BJ (cell line): ENCODE results near the gene ST7. TPM values are rescaled to one million over a fixed set of nuclear protein-coding genes. Genes with fewer than 3 reads are reported as not detected.

Source experiments
- CTCF ChIA-PET: fragments of 350-600 bp; formaldehyde crosslinking; extraction: SDS; loops from one replicate; lab custom pipeline; 2021; ENCODE audit warnings: antibody characterized with exemption, inconsistent platforms; lab: Yijun Ruan, JAX
- POLR2A ChIA-PET: fragments of 300-600 bp; sonication (Branson Sonifier 250); formaldehyde crosslinking; extraction: SDS; loops from one replicate; lab custom pipeline; 2021; ENCODE audit warnings: antibody characterized with exemption; lab: Charles Lee
- DNase-seq: peaks from one replicate; pipeline ENCODE4 v3.0.0-alpha.2; 2011; ENCODE audit warnings: low read depth
- H3K27me3 ChIP-seq: 2 replicates; pipeline ENCODE4 v1.6.0; 2011; ENCODE audit warnings: low read length; ENCODE audit not compliant: control insufficient read depth, insufficient read depth
- H3K36me3 ChIP-seq: 2 replicates; pipeline ENCODE4 v1.5.1; 2011; ENCODE audit warnings: low read length; ENCODE audit not compliant: control insufficient read depth, insufficient read depth
- H3K4me3 ChIP-seq: 2 replicates; pipeline ENCODE4 v1.5.1; 2011; ENCODE audit warnings: low read depth, mild to moderate bottlenecking, control low read depth, low read length
- polyA plus RNA-seq: library from polyadenylated mRNA; depleted of rRNA; stranded (reverse); fragments of >200 nt; gene quantifications from 2 replicates; pipeline ENCODE4 v1.2.3, GENCODE V29; 2011
- TF ChIP-seq, protein P1 (sequence below): IDR thresholded peaks from 2 replicates; pipeline ENCODE4 v1.5.1; 2011; ENCODE audit warnings: low read depth, mild to moderate bottlenecking, control low read depth, inconsistent platforms, low read length, moderate library complexity; ENCODE audit not compliant: insufficient read depth

The ST7 gene
- polyA plus RNA-seq, 1 experiment = 16.0 TPM

DNA sequence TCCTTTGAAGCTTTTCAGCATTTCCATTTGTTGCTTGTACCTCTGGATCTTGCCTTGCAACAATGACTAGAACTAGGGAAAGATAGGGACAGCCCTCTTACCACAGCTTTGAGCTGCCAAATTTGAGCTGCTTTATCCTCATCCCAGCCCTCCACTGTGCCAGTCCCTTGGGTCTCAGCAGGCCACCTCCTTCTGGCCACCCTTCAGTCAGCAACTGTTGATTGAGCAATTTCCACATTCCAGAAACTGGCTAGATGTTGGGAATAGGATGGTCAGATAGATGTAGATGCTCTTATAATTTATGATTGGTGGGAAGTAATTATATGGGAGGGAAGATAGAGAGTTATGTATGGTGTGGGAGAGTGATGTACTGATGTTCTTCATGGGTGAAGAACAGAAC is 100.1 kb downstream of the ST7 start:
- H3K27me3 ChIP-seq = no peaks in the 10 kb centered on the region
- no peak overlapping the region for H3K4me3 ChIP-seq
- POLR2A ChIA-PET = no interaction called here
- TF ChIP-seq, protein P1, sequence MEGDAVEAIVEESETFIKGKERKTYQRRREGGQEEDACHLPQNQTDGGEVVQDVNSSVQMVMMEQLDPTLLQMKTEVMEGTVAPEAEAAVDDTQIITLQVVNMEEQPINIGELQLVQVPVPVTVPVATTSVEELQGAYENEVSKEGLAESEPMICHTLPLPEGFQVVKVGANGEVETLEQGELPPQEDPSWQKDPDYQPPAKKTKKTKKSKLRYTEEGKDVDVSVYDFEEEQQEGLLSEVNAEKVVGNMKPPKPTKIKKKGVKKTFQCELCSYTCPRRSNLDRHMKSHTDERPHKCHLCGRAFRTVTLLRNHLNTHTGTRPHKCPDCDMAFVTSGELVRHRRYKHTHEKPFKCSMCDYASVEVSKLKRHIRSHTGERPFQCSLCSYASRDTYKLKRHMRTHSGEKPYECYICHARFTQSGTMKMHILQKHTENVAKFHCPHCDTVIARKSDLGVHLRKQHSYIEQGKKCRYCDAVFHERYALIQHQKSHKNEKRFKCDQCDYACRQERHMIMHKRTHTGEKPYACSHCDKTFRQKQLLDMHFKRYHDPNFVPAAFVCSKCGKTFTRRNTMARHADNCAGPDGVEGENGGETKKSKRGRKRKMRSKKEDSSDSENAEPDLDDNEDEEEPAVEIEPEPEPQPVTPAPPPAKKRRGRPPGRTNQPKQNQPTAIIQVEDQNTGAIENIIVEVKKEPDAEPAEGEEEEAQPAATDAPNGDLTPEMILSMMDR = no peak
- CTCF ChIA-PET = no interaction called here
- no peaks in the 10 kb centered on the region for H3K36me3 ChIP-seq
- DNase-seq = no peak

DNA sequence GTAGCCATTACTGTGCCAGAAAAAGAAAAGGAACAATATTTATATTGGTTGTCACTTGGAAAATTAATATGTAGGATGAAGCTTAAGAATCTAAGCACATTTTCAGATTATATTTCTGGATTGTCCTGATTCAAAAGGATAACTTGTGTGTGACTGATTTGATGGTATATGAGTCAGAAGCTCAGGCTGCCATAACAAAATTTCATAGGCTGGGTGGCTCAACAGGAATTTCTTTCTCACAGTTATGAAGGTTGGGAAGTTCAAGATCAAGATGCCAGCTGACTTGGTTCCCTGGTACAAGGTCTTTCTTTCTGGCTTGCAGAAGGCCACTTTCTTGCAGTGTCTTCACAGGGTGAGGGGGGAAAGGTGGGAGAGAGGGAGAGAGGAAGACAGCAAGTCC is 108.5 kb downstream of the ST7 start:
- CTCF ChIA-PET = interaction anchor here (0.8 to 1.5 kb wide), 2 partner anchors 10 to 77 kb away, joined by 3 to 4 read pairs; no protein-coding TSS in a partner anchor
- no peak for DNase-seq
- POLR2A ChIA-PET = no interaction called here
- Histone ChIP-seq H3K36me3 (no peaks in the 10 kb centered on the region), H3K27me3 (no peaks in the 10 kb centered on the region), H3K4me3 (no peak overlapping the region)
- TF ChIP-seq, protein P1 = no peak

DNA sequence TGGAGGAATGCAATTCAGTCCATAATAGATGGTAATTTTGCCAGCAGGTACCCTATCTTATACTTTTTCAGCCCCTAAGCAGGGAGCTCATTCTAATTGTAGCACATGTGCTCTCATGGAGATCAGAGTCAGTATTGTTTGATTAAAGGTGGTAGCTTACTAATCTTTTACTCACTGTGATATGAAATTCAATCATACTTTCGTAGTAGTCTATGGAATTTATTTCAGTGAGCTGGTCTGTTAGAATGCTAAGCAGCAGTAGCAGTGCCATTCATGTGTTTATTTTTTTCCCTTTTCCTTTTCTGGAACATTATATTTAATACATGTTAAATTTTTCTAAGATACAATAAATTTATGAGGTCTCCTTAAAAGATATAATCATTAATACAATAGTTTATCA is 109.0 kb downstream of the ST7 start:
- DNase-seq = no peak
- no peaks in the 10 kb centered on the region for H3K27me3 ChIP-seq
- H3K4me3 ChIP-seq = no peak overlapping the region
- ChIA-PET POLR2A (no interaction called here), CTCF (no interaction called here)
- no peaks in the 10 kb centered on the region for H3K36me3 ChIP-seq
- TF ChIP-seq, protein P1 = no peak

DNA sequence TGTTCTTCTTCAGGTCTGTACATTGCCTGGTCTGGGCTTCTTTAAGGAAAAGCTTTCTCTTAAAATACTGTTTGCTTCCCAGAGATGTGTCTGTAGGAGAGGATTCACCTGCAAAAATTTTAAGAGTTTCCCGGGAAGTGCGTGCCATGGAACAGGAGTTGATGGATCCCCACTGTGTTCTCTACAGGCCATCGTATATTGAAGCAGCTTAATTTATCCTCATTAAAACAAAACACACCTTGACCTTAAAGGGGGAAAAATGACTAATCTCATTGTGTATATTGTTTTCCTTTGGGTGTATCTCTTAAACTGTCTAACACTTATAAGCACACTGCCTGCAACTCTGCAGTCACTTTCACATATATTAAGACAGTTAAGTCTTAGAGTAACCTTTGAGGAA is 111.4 kb downstream of the ST7 start:
- Histone ChIP-seq H3K4me3 (no peak overlapping the region), H3K27me3 (no peaks in the 10 kb centered on the region), H3K36me3 (no peaks in the 10 kb centered on the region)
- CTCF ChIA-PET = no interaction called here
- POLR2A ChIA-PET = no interaction called here
- no peak for DNase-seq
- TF ChIP-seq, protein P1 = no peak

DNA sequence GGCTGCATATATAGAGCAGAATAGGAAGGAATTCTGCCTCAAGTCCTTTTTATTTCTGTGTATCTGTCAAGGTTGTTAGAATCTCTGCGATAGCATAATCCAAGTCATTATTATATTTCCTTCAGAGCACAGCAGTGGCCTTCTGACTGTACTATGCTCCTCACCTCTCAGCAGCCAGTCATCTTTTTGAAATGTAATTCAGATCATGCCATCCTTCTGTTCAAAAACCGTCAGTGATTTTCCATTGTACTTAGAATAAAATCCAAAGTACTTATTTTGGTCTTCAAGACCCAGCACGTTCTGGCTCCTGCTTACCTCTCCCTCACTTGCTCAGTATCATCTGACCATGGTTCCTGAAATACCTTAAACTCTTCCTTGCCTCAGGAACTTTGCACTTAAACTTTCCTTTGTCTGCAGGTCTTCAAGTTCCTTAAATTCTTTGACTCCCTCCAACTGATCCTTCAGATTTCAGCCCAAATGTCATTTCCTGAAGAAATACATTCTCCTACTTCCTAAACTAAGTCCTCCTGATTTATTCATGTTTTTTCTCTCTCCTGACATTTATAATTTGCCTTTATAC is 112.4 kb downstream of the ST7 start:
- Histone ChIP-seq H3K4me3 (no peak overlapping the region), H3K36me3 (no peaks in the 10 kb centered on the region), H3K27me3 (no peaks in the 10 kb centered on the region)
- no peak for DNase-seq
- POLR2A ChIA-PET = no interaction called here
- TF ChIP-seq, protein P1 = no peak
- CTCF ChIA-PET = interaction anchor here (1.0 kb wide), 1 partner anchor 9 kb away, joined by 3 read pairs; no protein-coding TSS in a partner anchor
